Thymus (tissue), 11 donors: ENCODE results near the gene NEUROD2. TPM values are rescaled to one million over a fixed set of nuclear protein-coding genes. Genes with fewer than 3 reads are reported as not detected.

Experiments
- DNase-seq, 9 donors: peaks; one replicate each; pipeline ENCODE4 v3.0.0-alpha.2; 2013; ENCODE audit warnings: low spot score in 9 of 9, low read depth in 6 of 9, missing footprints in 1 of 9
- H3K27ac ChIP-seq, 2 donors: one replicate each; pipeline ENCODE4 v1.5.1; 2013; ENCODE audit warnings: control low read depth in 1 of 2, low read depth in 1 of 2, low read length in 1 of 2, mild to moderate bottlenecking in 1 of 2, moderate library complexity in 1 of 2
- H3K27me3 ChIP-seq, 2 donors: one replicate each; pipeline ENCODE4 v1.5.1; 2013; ENCODE audit warnings: low read length in 1 of 2; ENCODE audit not compliant: control insufficient read depth in 2 of 2, insufficient read depth in 1 of 2
- H3K36me3 ChIP-seq, 2 donors: one replicate each; pipeline ENCODE4 v1.5.1; 2013; ENCODE audit warnings: low read length in 1 of 2, mild to moderate bottlenecking in 1 of 2, moderate library complexity in 1 of 2; ENCODE audit not compliant: control insufficient read depth in 2 of 2, insufficient read depth in 2 of 2
- H3K4me1 ChIP-seq, 2 donors: one replicate each; pipeline ENCODE4 v1.5.1; 2013; ENCODE audit warnings: low read length in 2 of 2; ENCODE audit not compliant: control insufficient read depth in 2 of 2, insufficient read depth in 2 of 2
- H3K4me3 ChIP-seq, 2 donors: one replicate each; pipeline ENCODE4 v1.5.1; 2013; ENCODE audit warnings: low read length in 2 of 2, control low read depth in 1 of 2, mild to moderate bottlenecking in 1 of 2
- H3K9me3 ChIP-seq, 2 donors: one replicate each; pipeline ENCODE4 v1.5.1; 2013; ENCODE audit warnings: low read length in 1 of 2, mild to moderate bottlenecking in 1 of 2; ENCODE audit not compliant: control insufficient read depth in 2 of 2, insufficient read depth in 1 of 2
- WGBS: extraction: QIAGEN DNeasy Blood & Tissue Kit; methylation state at CpG from one replicate; pipeline ENCODE4 v1.1.7; 2013; 5-methylcytosine and 5-hydroxymethylcytosine counted together
- polyA plus RNA-seq: library from polyadenylated mRNA; stranded (reverse); fragments of 200-250 nt; gene quantifications from one replicate; pipeline ENCODE4 v1.2.3, GENCODE V29; 2013
- total RNA-seq: library from RNA; stranded (reverse); fragments of 120-200 nt; gene quantifications from one replicate; pipeline ENCODE4 v1.2.4, GENCODE V29; 2013
- donor health status: healthy.

The NEUROD2 gene
- total and polyA plus RNA-seq, 2 donors: 0.14 TPM; not detected in 1

DNA sequence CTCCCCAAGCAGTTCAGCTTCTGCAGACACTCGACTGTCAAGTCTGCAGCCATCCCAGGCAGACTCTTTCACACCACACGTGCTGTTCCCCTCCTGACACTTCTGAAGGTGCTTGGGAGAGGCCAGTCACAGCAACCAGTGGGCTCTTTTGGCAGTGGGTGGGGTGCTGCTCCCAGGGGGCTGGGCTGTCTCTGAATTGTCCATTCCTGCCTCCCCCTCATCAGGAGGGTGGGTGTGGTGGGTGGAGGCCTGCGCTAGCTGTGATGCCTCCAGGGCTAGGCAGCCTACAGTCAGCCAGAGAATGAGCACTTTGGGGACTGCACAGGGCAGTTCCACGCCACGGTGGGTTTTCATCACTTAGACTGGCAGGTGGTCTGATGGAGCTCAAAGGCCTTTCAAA lies 39.5 kb upstream of the NEUROD2 start:
- H3K9me3 ChIP-seq: no peaks in the 10 kb centered on the region
- 96% methylated on average over 5 of the region's 5 CpGs for whole genome bisulfite sequencing
- H3K4me3 ChIP-seq: no peak overlapping the region
- H3K4me1 ChIP-seq: peaks cover 0 to 3% of the 10 kb centered on the region in 2 donors
- H3K36me3 ChIP-seq: peaks cover 0 to 17% of the 10 kb centered on the region in 2 donors
- no peak overlapping the region for H3K27ac ChIP-seq
- H3K27me3 ChIP-seq: no peaks in the 10 kb centered on the region
- no peak for DNase-seq

GRCh38 chr17:39643271-39643670 lies 35.6 kb upstream of the NEUROD2 start:
- Histone ChIP-seq H3K27ac (no peak overlapping the region), H3K27me3 (no peaks in the 10 kb centered on the region), H3K4me1 (peaks cover 7 to 33% of the 10 kb centered on the region in 2 donors), H3K4me3 (no peak overlapping the region), H3K9me3 (no peaks in the 10 kb centered on the region), H3K36me3 (peaks cover 3 to 4% of the 10 kb centered on the region in 2 donors)
- no peak for DNase-seq
- WGBS: 90% methylated on average over 4 of the region's 4 CpGs

GRCh38 chr17:39642291-39643074 lies 34.8 kb upstream of the NEUROD2 start:
- no peaks in the 10 kb centered on the region for H3K9me3 ChIP-seq
- no peaks in the 10 kb centered on the region for H3K27me3 ChIP-seq
- no peak for DNase-seq
- H3K27ac ChIP-seq: no peak overlapping the region
- H3K4me3 ChIP-seq: no peak overlapping the region
- H3K4me1 ChIP-seq: peaks cover 14 to 40% of the 10 kb centered on the region in 2 donors
- H3K36me3 ChIP-seq: peaks cover 3 to 4% of the 10 kb centered on the region in 2 donors
- 96% methylated on average over 9 of the region's 9 CpGs for WGBS

DNA sequence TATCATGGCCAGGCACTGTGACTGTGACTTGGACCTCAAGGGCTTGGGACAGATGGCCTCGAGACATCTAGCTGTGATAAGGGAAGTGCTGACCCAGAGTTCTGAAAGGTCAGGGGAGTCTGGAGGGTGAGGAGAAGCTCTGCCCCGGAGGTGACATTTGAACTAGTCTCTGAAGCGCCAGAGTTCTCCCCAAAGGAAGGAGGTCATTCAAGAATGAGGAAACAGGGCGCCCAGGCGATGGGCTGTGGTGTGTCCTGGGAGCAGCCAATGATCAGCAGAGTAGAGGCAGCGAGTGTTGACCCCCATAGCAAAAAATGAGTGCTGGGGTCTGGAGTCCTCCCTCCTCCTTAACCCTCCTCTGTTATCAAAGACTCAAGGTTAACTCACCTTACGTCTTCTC lies 34.2 kb upstream of the NEUROD2 start:
- DNase-seq: no peak
- peaks cover 14 to 40% of the 10 kb centered on the region in 2 donors for H3K4me1 ChIP-seq
- H3K27me3 ChIP-seq: no peaks in the 10 kb centered on the region
- no peaks in the 10 kb centered on the region for H3K9me3 ChIP-seq
- H3K36me3 ChIP-seq: peaks cover 0 to 3% of the 10 kb centered on the region in 2 donors
- 87% methylated on average over 7 of the region's 7 CpGs for WGBS
- no peak overlapping the region for H3K27ac ChIP-seq
- no peak overlapping the region for H3K4me3 ChIP-seq

- 99% methylated on average over 4 of the region's 4 CpGs for WGBS
- peaks cover 0 to 3% of the 10 kb centered on the region in 2 donors for H3K36me3 ChIP-seq
- H3K27ac ChIP-seq: no peak overlapping the region
- H3K9me3 ChIP-seq: peaks cover 0 to 2% of the 10 kb centered on the region in 2 donors
- H3K4me3 ChIP-seq: no peak overlapping the region
- DNase-seq: no peak
- H3K4me1 ChIP-seq: peaks cover 20 to 48% of the 10 kb centered on the region in 2 donors
- H3K27me3 ChIP-seq: no peaks in the 10 kb centered on the region
These were observed 33.4 kb upstream of the NEUROD2 start for GRCh38 chr17:39641097-39641496.

- H3K27ac ChIP-seq: no peak overlapping the region
- WGBS: 51% methylated on average over 4 of the region's 4 CpGs
- no peaks in the 10 kb centered on the region for H3K27me3 ChIP-seq
- H3K4me1 ChIP-seq: peaks cover 21 to 53% of the 10 kb centered on the region in 2 donors
- no peak overlapping the region for H3K4me3 ChIP-seq
- peaks cover 0 to 2% of the 10 kb centered on the region in 2 donors for H3K9me3 ChIP-seq
- DNase-seq: no peak
- H3K36me3 ChIP-seq: peaks cover 0 to 3% of the 10 kb centered on the region in 2 donors
These were observed 32.9 kb upstream of the NEUROD2 start for GRCh38 chr17:39640591-39641031.

DNA sequence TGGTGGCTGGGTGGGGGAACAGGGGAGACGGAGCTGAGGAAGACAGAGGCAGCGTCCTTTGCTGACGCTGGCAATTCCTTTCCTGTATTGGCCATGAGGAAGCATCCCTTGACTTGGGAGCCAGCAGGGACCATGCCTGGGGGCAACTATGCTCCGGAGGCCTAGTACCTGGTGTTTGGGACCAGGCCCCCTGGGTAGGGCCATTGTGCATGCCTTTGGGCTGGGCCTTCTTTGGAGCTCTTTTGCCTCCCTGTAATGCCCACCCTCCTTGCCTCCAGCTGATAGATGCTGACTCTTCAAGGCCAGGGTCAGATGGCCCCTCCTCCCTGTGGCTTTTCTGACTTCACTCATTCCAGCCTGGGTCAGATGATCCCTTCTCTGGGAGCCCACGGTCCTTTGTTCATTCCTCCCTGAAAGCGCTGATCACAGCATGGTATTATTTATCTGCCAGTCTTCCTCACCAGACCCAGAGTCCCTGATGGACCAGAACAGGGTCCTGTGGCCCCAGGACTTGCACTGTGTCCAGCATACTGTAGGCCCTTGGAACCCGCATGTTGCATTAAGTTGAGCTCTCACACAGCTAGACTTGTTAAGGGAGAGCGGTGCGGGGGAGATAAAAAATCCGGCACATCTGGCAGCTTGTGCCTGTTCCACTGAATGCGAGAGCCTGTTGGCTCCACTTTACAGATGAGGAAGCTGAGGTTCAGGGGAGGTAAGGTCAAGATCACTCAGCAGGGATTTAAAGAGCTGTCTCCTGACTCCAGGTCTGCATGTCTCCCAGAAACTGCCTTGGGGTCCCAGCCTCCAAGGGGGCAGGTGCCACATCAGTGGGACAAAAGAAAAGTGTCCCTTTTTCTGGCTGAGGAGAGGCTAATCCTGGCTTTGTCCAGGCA lies 32.1 kb upstream of the NEUROD2 start:
- Histone ChIP-seq H3K27ac (no peak overlapping the region), H3K36me3 (peaks cover 0 to 3% of the 10 kb centered on the region in 2 donors), H3K9me3 (peaks cover 0 to 2% of the 10 kb centered on the region in 2 donors), H3K4me3 (no peak overlapping the region), H3K4me1 (peaks cover 21 to 51% of the 10 kb centered on the region in 2 donors), H3K27me3 (no peaks in the 10 kb centered on the region)
- 97% methylated on average over 11 of the region's 11 CpGs for WGBS
- DNase-seq: no peak

DNA sequence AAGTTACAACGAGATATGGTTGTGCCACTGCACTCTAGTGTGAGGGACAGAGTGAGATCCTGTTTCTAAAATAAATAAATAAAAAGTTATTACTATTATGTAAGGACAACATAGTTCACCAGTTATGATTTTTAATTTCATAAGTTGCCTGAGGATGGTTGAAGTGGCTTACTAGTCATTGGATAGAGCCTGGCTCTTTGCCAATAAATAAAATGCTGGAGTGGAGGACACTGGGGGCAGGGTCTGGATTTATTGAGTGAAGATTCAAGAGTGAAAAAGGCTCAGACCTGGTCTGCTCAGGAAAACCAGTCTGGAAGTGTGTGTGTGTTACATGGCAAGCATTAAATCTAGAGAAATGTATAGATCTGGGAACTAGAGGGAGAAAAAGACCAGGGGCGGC lies 31.3 kb upstream of the NEUROD2 start:
- Histone ChIP-seq H3K27ac (no peak overlapping the region), H3K36me3 (peaks cover 0 to 3% of the 10 kb centered on the region in 2 donors), H3K4me3 (no peak overlapping the region), H3K9me3 (peaks cover 0 to 2% of the 10 kb centered on the region in 2 donors), H3K27me3 (no peaks in the 10 kb centered on the region), H3K4me1 (peaks cover 21 to 58% of the 10 kb centered on the region in 2 donors)
- DNase-seq: no peak
- 92% methylated on average over 2 of the region's 2 CpGs for WGBS

DNA sequence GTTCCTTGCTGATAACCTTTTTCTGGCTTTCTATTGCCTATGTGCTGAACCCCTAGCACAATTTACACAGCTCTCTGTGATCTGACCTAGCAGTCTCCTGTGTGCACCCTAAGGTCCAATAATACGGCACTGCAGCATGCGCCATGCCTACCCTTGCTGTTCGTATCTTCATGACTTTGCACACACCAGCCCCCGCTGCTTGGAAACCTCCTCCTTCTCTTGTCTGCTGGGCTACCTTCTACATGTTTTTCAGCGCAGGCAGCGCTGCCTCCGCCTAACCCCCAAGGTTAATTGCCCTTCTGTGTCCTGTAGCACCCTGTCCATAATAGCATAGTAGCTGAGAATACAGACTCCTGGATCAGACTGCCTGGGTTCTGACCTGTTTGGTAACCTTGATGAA lies 30.6 kb upstream of the NEUROD2 start:
- DNase-seq: no peak
- Histone ChIP-seq H3K4me3 (peak overlapping the region; percentile 88 to 92), H3K27ac (no peak overlapping the region), H3K27me3 (no peaks in the 10 kb centered on the region), H3K4me1 (peaks cover 21 to 64% of the 10 kb centered on the region in 2 donors), H3K36me3 (peaks cover 0 to 3% of the 10 kb centered on the region in 2 donors), H3K9me3 (peaks cover 0 to 2% of the 10 kb centered on the region in 2 donors)
- 97% methylated on average over 7 of the region's 7 CpGs for WGBS
